Peyer's patch (tissue), 4 donors: ENCODE measurements around the gene TBC1D25.

Experiments used
- CTCF ChIP-seq, 6 experiments: fragments of 450-650 bp in 4 of 6; fragments of 200-600 bp in 2 of 6; sonication (generic) in 1 of 6; IDR thresholded peaks; one replicate each; pipeline ENCODE4 v1.5.1; 2017 to 2019; ENCODE audit warnings: antibody characterized with exemption in 6 of 6, mild to moderate bottlenecking in 3 of 6, moderate library complexity in 1 of 6
- POLR2A ChIP-seq, 2 donors: fragments of 450-650 bp; IDR thresholded peaks; one replicate each; pipeline ENCODE4 v1.5.1; 2017; ENCODE audit warnings: antibody characterized with exemption in 2 of 2, mild to moderate bottlenecking in 2 of 2, moderate library complexity in 2 of 2

GRCh38 chrX:48574270-48575266, 35.1 kb downstream of the TBC1D25 start, which contains the start of gene RBM3:
- TF ChIP-seq POLR2A (IDR thresholded peaks at IDR 0.05), result peak; percentile 85 to 88
- peak in 4 of 6 experiments; percentile 7 to 58 (median 54) for TF ChIP-seq CTCF (IDR thresholded peaks at IDR 0.05)
